A549 (cell line): ENCODE results near the gene CSF2. TPM values are rescaled to one million over a fixed set of nuclear protein-coding genes. Genes with fewer than 3 reads are reported as not detected.

ENCODE experiments used
- ATAC-seq, 2 experiments: fragments of 200-7000 bp in 1 of 2; fragments of >200 bp in 1 of 2; cut with Nextera tagmentation in 1 of 2; cut with Tn5 transposase in 1 of 2; 3 replicates each; pipeline versions ENCODE4 v1.8.0 to v1.9.1; 2018 to 2020; ENCODE audit warnings: mild to moderate bottlenecking in 1 of 2, moderate library complexity in 1 of 2
- CTCF ChIA-PET: fragments of 300-600 bp; sonication (Branson Sonifier 250); formaldehyde crosslinking; extraction: SDS; loops from one replicate; lab custom pipeline; 2021; ENCODE audit warnings: antibody characterized with exemption, inconsistent platforms; lab: Yijun Ruan, JAX
- POLR2A ChIA-PET: fragments of 350-600 bp; formaldehyde crosslinking; extraction: SDS; loops from one replicate; lab custom pipeline; 2021; ENCODE audit warnings: antibody characterized with exemption, inconsistent platforms; lab: Yijun Ruan, JAX
- DNase-seq, 2 experiments: peaks; one replicate each; pipeline versions ENCODE4 v3.0.0 to v3.0.0-alpha.2; 2011 to 2016; ENCODE audit warnings: low read depth in 1 of 2, low spot score in 1 of 2
- FAIRE-seq: peaks from 2 replicates; lab custom pipeline; 2011; peaks lifted over from hg19 to GRCh38; lab: Jason Lieb, UNC
- H3K27ac ChIP-seq, 2 experiments: fragments of >200 bp; sonication (Bioruptor Twin); formaldehyde crosslinking; 3 replicates each; pipeline ENCODE4 v1.5.1; 2016 to 2017
- H3K4me1 ChIP-seq: fragments of >200 bp; sonication (Bioruptor Twin); formaldehyde crosslinking; 3 replicates; pipeline ENCODE4 v1.6.1; 2016
- H3K4me2 ChIP-seq: fragments of >200 bp; sonication (Bioruptor Twin); formaldehyde crosslinking; 3 replicates; pipeline ENCODE4 v1.6.1; 2016
- H3K4me3 ChIP-seq: fragments of >200 bp; sonication (Bioruptor Twin); formaldehyde crosslinking; 3 replicates; pipeline ENCODE4 v1.5.1; 2016
- H3K9me3 ChIP-seq: fragments of >200 bp; sonication (Bioruptor Twin); formaldehyde crosslinking; 3 replicates; pipeline ENCODE4 v1.6.1; 2016
- CHD4 ChIP-seq: fragments of 200-600 bp; sonication (generic); IDR thresholded peaks from 2 replicates; pipeline ENCODE4 v1.6.1; 2016; ENCODE audit warnings: antibody characterized with exemption, mild to moderate bottlenecking, borderline replicate concordance
- CTCF ChIP-seq: fragments of >200 bp; sonication (Bioruptor Twin); formaldehyde crosslinking; IDR thresholded peaks from 3 replicates; pipeline ENCODE4 v1.5.1; 2016
- E2F6 ChIP-seq: IDR thresholded peaks from 2 replicates; pipeline ENCODE4 v1.6.1; 2012; ENCODE audit warnings: low read depth, borderline replicate concordance
- ELK1 ChIP-seq: fragments of 150-350 bp; IDR thresholded peaks from 2 replicates; pipeline ENCODE4 v1.6.1; 2014; ENCODE audit warnings: low read depth, mild to moderate bottlenecking, low read length
- ESRRA ChIP-seq: fragments of 150-350 bp; IDR thresholded peaks from 2 replicates; pipeline ENCODE4 v1.6.1; 2014; ENCODE audit warnings: mild to moderate bottlenecking, low read length, borderline replicate concordance
- FOXS1 ChIP-seq: fragments of 250-450 bp; sonication (Bioruptor Pico); IDR thresholded peaks from 2 replicates; pipeline ENCODE4 v1.5.0; 2020; ENCODE audit warnings: mild to moderate bottlenecking, moderate library complexity
- HES2 ChIP-seq: fragments of >200 bp; sonication (Bioruptor Twin); formaldehyde crosslinking; IDR thresholded peaks from 2 replicates; pipeline ENCODE4 v1.6.1; 2016
- HOXB13 ChIP-seq: fragments of 250-450 bp; sonication (Bioruptor Pico); IDR thresholded peaks from 2 replicates; pipeline ENCODE4 v1.5.0; 2020; ENCODE audit warnings: low read depth, mild to moderate bottlenecking, moderate library complexity
- MAZ ChIP-seq: fragments of 150-350 bp; IDR thresholded peaks from 2 replicates; pipeline ENCODE4 v1.6.1; 2014; ENCODE audit warnings: antibody characterized with exemption, low read depth, low read length, borderline replicate concordance
- NFE2L2 ChIP-seq: fragments of 150-350 bp; conservative IDR thresholded peaks from 2 replicates; pipeline ENCODE4 v1.6.1; 2014; ENCODE audit warnings: low read length
- NR3C1 ChIP-seq: fragments of >200 bp; sonication (Bioruptor Twin); formaldehyde crosslinking; IDR thresholded peaks from 3 replicates; pipeline ENCODE4 v1.6.1; 2017
- PBX3 ChIP-seq: IDR thresholded peaks from 2 replicates; pipeline ENCODE4 v1.6.1; 2012
- PHF8 ChIP-seq: fragments of 200-600 bp; sonication (generic); IDR thresholded peaks from 2 replicates; pipeline ENCODE4 v1.6.1; 2016; ENCODE audit warnings: low read depth, mild to moderate bottlenecking, antibody characterized with exemption, moderate library complexity, borderline replicate concordance
- POLR2A ChIP-seq: IDR thresholded peaks from 2 replicates; pipeline ENCODE4 v1.6.1; 2012; ENCODE audit warnings: mild to moderate bottlenecking, low read length
- RAD21 ChIP-seq, 2 experiments: fragments of >200 bp in 1 of 2; sonication (Bioruptor Twin) in 1 of 2; formaldehyde crosslinking in 1 of 2; IDR thresholded peaks in 1 of 2; conservative IDR thresholded peaks in 1 of 2; 2 replicates in 1 of 2; 3 replicates in 1 of 2; pipeline ENCODE4 v1.6.1; 2012 to 2018; ENCODE audit warnings: inconsistent platforms in 1 of 2
- RARB ChIP-seq: fragments of 250-450 bp; sonication (Bioruptor Pico); IDR thresholded peaks from 2 replicates; pipeline ENCODE4 v1.8.0; 2021; ENCODE audit warnings: mild to moderate bottlenecking, moderate library complexity
- REST ChIP-seq: fragments of 200-600 bp; sonication (generic); IDR thresholded peaks from 2 replicates; pipeline ENCODE4 v1.6.1; 2016; ENCODE audit warnings: antibody characterized with exemption, mild to moderate bottlenecking, moderate library complexity
- RNF2 ChIP-seq: fragments of 200-600 bp; sonication (generic); IDR thresholded peaks from 2 replicates; pipeline ENCODE4 v1.6.1; 2016; ENCODE audit warnings: low read depth, mild to moderate bottlenecking, antibody characterized with exemption, moderate library complexity, borderline replicate concordance
- TFCP2L1 ChIP-seq: fragments of 250-450 bp; sonication (Bioruptor Pico); IDR thresholded peaks from 2 replicates; pipeline ENCODE4 v1.5.0; 2021; ENCODE audit warnings: mild to moderate bottlenecking
- ZFP36 ChIP-seq: fragments of 450-650 bp; IDR thresholded peaks from 2 replicates; pipeline ENCODE4 v1.6.1; 2014; ENCODE audit warnings: borderline replicate concordance; ENCODE audit not compliant: partially characterized antibody
- WGBS: methylation state at CpG from one replicate; pipeline ENCODE4 v1.1.6; 2017; ENCODE audit errors: missing lambda C conversion rate; 5-methylcytosine and 5-hydroxymethylcytosine counted together
- polyA plus RNA-seq, 4 experiments: library from polyadenylated mRNA; depleted of rRNA in 3 of 4; stranded (reverse); fragments of >200 nt; fragmentation: RNase III in 1 of 4; extraction: RNeasy Plus Mini Kit Qiagen cat#74134 plus additional on column Dnase treatment in 1 of 4; gene quantifications; 2 replicates in 3 of 4; 3 replicates in 1 of 4; pipeline ENCODE4 v1.2.3, GENCODE V29; 2011 to 2017

Gene CSF2
- polyA plus RNA-seq, 2 of the 4 experiments (the other 2 are of a cell fraction): not detected

GRCh38 chr5:132087661-132088060, 14.1 kb downstream of the CSF2 start:
- Histone ChIP-seq H3K9me3 (no peaks in the 10 kb centered on the region), H3K27ac (no peak overlapping the region), H3K4me2 (no peak overlapping the region), H3K4me1 (peaks cover 10% of the 10 kb centered on the region; the same call in 2 of the 3 replicates), H3K4me3 (no peak overlapping the region)
- no peak for FAIRE-seq
- POLR2A ChIA-PET: no interaction called here
- CTCF ChIA-PET: interaction anchor here (0.6 to 2.6 kb wide), 7 partner anchors 10 to 480 kb away, joined by 3 to 16 read pairs (median 5); no protein-coding TSS in a partner anchor
- no peak for TF ChIP-seq CHD4
- no peak for TF ChIP-seq RARB (CRISPR knock-in tag)
- no peak for TF ChIP-seq FOXS1 (CRISPR knock-in tag)
- no peak for TF ChIP-seq HES2
- TF ChIP-seq TFCP2L1 (CRISPR knock-in tag): no peak
- TF ChIP-seq NFE2L2: no peak
- no peak for TF ChIP-seq REST
- no peak for TF ChIP-seq ELK1
- DNase-seq: no peak
- 79% methylated on average over 8 of the region's 8 CpGs for WGBS
- ATAC-seq: no peak

GRCh38 chr5:132089363-132089762, 15.8 kb downstream of the CSF2 start:
- no peak overlapping the region for H3K27ac ChIP-seq
- ChIA-PET POLR2A (no interaction called here), CTCF (interaction anchor here (0.9 to 1.6 kb wide), 3 partner anchors 16 to 24 kb away, joined by 3 to 5 read pairs (median 4); no protein-coding TSS in a partner anchor)
- no peak overlapping the region for H3K4me2 ChIP-seq
- WGBS: 87% methylated on average over 1 of the region's 1 CpG
- H3K4me3 ChIP-seq: no peak overlapping the region
- FAIRE-seq: no peak
- peaks cover 15% of the 10 kb centered on the region for H3K4me1 ChIP-seq
- no peaks in the 10 kb centered on the region for H3K9me3 ChIP-seq
- no peak for ATAC-seq
- TF ChIP-seq HOXB13: no peak
- no peak for TF ChIP-seq NR3C1
- no peak for TF ChIP-seq POLR2A
- no peak for TF ChIP-seq PHF8
- no peak for TF ChIP-seq CHD4
- TF ChIP-seq CTCF: no peak
- TF ChIP-seq RNF2: no peak
- no peak for TF ChIP-seq RAD21 (conservative IDR thresholded peaks at IDR 0.05 in 1 of 2, IDR thresholded peaks at IDR 0.05 in 1 of 2)
- no peak for TF ChIP-seq PBX3
- no peak for TF ChIP-seq ZFP36
- TF ChIP-seq MAZ: no peak
- no peak for TF ChIP-seq E2F6
- no peak for TF ChIP-seq ESRRA
- DNase-seq: no peak
